ENCODE results near the gene AUTS2.

The AUTS2 gene

GRCh38 chr7:69608878-69609277 is 10.6 kb downstream of the AUTS2 start:
- no peak for TF ChIP-seq CTCF (IDR thresholded peaks at IDR 0.05)

GRCh38 chr7:69609541-69610373 is 11.5 kb downstream of the AUTS2 start:
- no peak for TF ChIP-seq CTCF (IDR thresholded peaks at IDR 0.05)

GRCh38 chr7:69610374-69611084 is 12.3 kb downstream of the AUTS2 start:
- TF ChIP-seq CTCF (IDR thresholded peaks at IDR 0.05), result no peak

GRCh38 chr7:69612981-69613380 is 14.7 kb downstream of the AUTS2 start:
- TF ChIP-seq CTCF (IDR thresholded peaks at IDR 0.05), result no peak

- no peak for TF ChIP-seq CTCF (IDR thresholded peaks at IDR 0.05)
Measured at GRCh38 chr7:69613846-69614245, 15.6 kb downstream of the AUTS2 start.

GRCh38 chr7:69615685-69616084 is 17.4 kb downstream of the AUTS2 start:
- TF ChIP-seq CTCF (IDR thresholded peaks at IDR 0.05), result no peak

- TF ChIP-seq CTCF (IDR thresholded peaks at IDR 0.05), result no peak
Measured at GRCh38 chr7:69617364-69617763, 19.1 kb downstream of the AUTS2 start.

Data from LNCAP (cell line).